ENCODE measurements around the gene DIP2A. TPM values are rescaled to one million over a fixed set of nuclear protein-coding genes. Genes with fewer than 3 reads are reported as not detected.

The DIP2A gene
- total RNA-seq: 51.3 TPM

GRCh38 chr21:46458315-46459023, at the start of gene DIP2A:
Gene DIP2A, plus strand, starts transcription at chr21:46458891. Its CDS starts 241 bp downstream, at chr21:46459132.

GRCh38 chr21:46604975-46605766, 146.5 kb downstream of the DIP2A start, which contains the start of gene S100B:
Gene S100B, minus strand, starts transcription at chr21:46605082. Its CDS starts 2,667 bp downstream, at chr21:46602415.

Small RNA genes within 50 kb of the gene (small RNA-seq; reads per million reads assigned to genes)
- not detected for gene RNU6-396P (ENCODE audit: low replicate concordance)

Other genes with a start within 250 kb of the DIP2A start
- gene LSS, start 230.1 kb upstream of the DIP2A start, total RNA-seq: 34.7 TPM
- gene MCM3AP, start 173.3 kb upstream of the DIP2A start, total RNA-seq: 124 TPM
- 18.6 TPM for gene YBEY, start 172.5 kb upstream of the DIP2A start, total RNA-seq
- 10.9 TPM for gene C21orf58, start 135.0 kb upstream of the DIP2A start, total RNA-seq
- gene PCNT, start 134.7 kb upstream of the DIP2A start, total RNA-seq: 80.9 TPM
- 4.2 TPM for gene S100B, start 146.2 kb downstream of the DIP2A start, total RNA-seq
- gene PRMT2, start 176.8 kb downstream of the DIP2A start, total RNA-seq: 86.0 TPM

Measured in metanephros (tissue), 2 donors.